ENCODE data around the gene SCAF4. TPM values are rescaled to one million over a fixed set of nuclear protein-coding genes. Genes with fewer than 3 reads are reported as not detected.

Gene SCAF4
- total and polyA plus RNA-seq, 2 of the 8 experiments (the other 6 are each of a cell fraction or from before 2014, with no cell fraction given) = 28.9 to 55.1 TPM

- peaks cover 0 to 3% (median 2%) of the 10 kb centered on the region in 4 experiments; a peak in 3 of 7 replicates for H3K4me1 ChIP-seq (replicated peaks in 1 of 4; ENCODE audit: control insufficient read depth in 3 of 4, insufficient read depth in 4 of 4, low read length in 3 of 4)
- no peak overlapping the region; a peak in 1 of 7 replicates for H3K9ac ChIP-seq (replicated peaks in 1 of 4; ENCODE audit: extremely low read depth in 1 of 4, low read depth in 3 of 4, low read length in 3 of 4)
- POLR2A ChIA-PET (ENCODE audit: partially characterized antibody) = interaction anchor here (0.7 to 1.4 kb wide), 7 partner anchors 11 to 335 kb away, joined by 3 to 8 read pairs (median 3); no protein-coding TSS in a partner anchor
- no peaks in the 10 kb centered on the region for H3K27me3 ChIP-seq (replicated peaks in 1 of 4; ENCODE audit: control insufficient read depth in 3 of 4, extremely low read depth in 1 of 4, insufficient read depth in 3 of 4, low read length in 3 of 4)
- no peaks in the 10 kb centered on the region for H3K79me2 ChIP-seq (ENCODE audit: control insufficient read depth in 1 of 2, insufficient read depth in 2 of 2, low read length in 2 of 2)
- no peak overlapping the region for H2AFZ ChIP-seq (ENCODE audit: low read length)
- no peak overlapping the region for H2BK5ac ChIP-seq (ENCODE audit: low read depth, low read length)
- no peak overlapping the region for H2BK15ac ChIP-seq (ENCODE audit: low read length)
- no peak overlapping the region for H3K14ac ChIP-seq (ENCODE audit: insufficient read length)
- H2BK12ac ChIP-seq (ENCODE audit: low read depth, low read length) = no peak overlapping the region
- H3K36me3 ChIP-seq (ENCODE audit: control insufficient read depth in 2 of 4, insufficient read depth in 4 of 4, low read length in 3 of 4) = peaks cover 0 to 46% (median 11%) of the 10 kb centered on the region in 4 experiments; a peak in 4 of 8 replicates
- WGBS, 2 experiments (ENCODE audit: extremely low coverage in 1 of 2, insufficient coverage in 1 of 2, insufficient read length in 1 of 2, insufficient replicate concordance in 2 of 2, low coverage in 1 of 2, low lambda C conversion rate in 2 of 2, missing lambda C conversion rate in 1 of 2) = 88% methylated on average over 12 of the region's 12 CpGs; no CpG with 5 or more reads in 1 of the 2 experiments
- H3K27ac ChIP-seq (ENCODE audit: low read depth, low read length) = no peak overlapping the region
- CTCF ChIA-PET (ENCODE audit: partially characterized antibody) = interaction anchor here (0.7 to 1.3 kb wide), 2 partner anchors 48 to 91 kb away, joined by 3 read pairs; no protein-coding TSS in a partner anchor
- H3K23ac ChIP-seq (ENCODE audit: insufficient read length) = no peak overlapping the region
- H2BK120ac ChIP-seq (replicated peaks; ENCODE audit: low read depth, low read length) = no peak overlapping the region
- H3K4me2 ChIP-seq (ENCODE audit: insufficient read depth in 1 of 2, low read depth in 2 of 2, low read length in 2 of 2) = no peak overlapping the region
- H3K9me3 ChIP-seq (ENCODE audit: insufficient read depth in 2 of 2, low read depth in 1 of 2, low read length in 1 of 2) = no peaks in the 10 kb centered on the region
- no peaks in the 10 kb centered on the region for H3K79me1 ChIP-seq (ENCODE audit: low read depth, low read length)
- no peaks in the 10 kb centered on the region for H3K23me2 ChIP-seq (ENCODE audit: low read depth, low read length)
- FAIRE-seq = no peak
- no peak overlapping the region for H3K18ac ChIP-seq (ENCODE audit: extremely low read depth, low read length)
- no peak overlapping the region for H4K5ac ChIP-seq (ENCODE audit: insufficient read length, low read depth, low read length)
- no peak overlapping the region for H2BK20ac ChIP-seq (ENCODE audit: low read length)
- no peak overlapping the region for H2AK5ac ChIP-seq (ENCODE audit: low read depth, low read length)
- no peak overlapping the region for H4K91ac ChIP-seq (replicated peaks; ENCODE audit: insufficient read length, low read length)
- no peak overlapping the region for H3K56ac ChIP-seq (replicated peaks; ENCODE audit: insufficient read length, low read depth, low read length)
- no peak overlapping the region for H3K4me3 ChIP-seq (ENCODE audit: extremely low read depth in 1 of 4, insufficient read depth in 2 of 4, low read depth in 3 of 4, low read length in 4 of 4)
- peaks cover 0 to 3% of the 10 kb centered on the region in 2 experiments for H4K20me1 ChIP-seq (replicated peaks in 1 of 2; ENCODE audit: control insufficient read depth in 1 of 2, insufficient read depth in 2 of 2, low read length in 2 of 2)
- no peak overlapping the region for H4K8ac ChIP-seq (ENCODE audit: extremely low read depth, insufficient read depth, low read length)
- H3K4ac ChIP-seq (replicated peaks; ENCODE audit: insufficient read length, low read depth, low read length) = no peak overlapping the region
- DNase-seq (ENCODE audit: low read depth in 1 of 2, low spot score in 2 of 2) = no peak
- TF ChIP-seq CHD1 (IDR thresholded peaks at IDR 0.05; ENCODE audit: low read depth, low read length) = no peak
- TF ChIP-seq BACH1 (IDR thresholded peaks at IDR 0.05; ENCODE audit: low read length) = no peak
- no peak for TF ChIP-seq SRF (IDR thresholded peaks at IDR 0.05; ENCODE audit: low read depth, low read length)
- no peak for TF ChIP-seq RNF2 (IDR thresholded peaks at IDR 0.05; ENCODE audit: borderline replicate concordance, low read depth, low read length, missing control alignments, poor library complexity, severe bottlenecking)
- TF ChIP-seq TEAD4 (IDR thresholded peaks at IDR 0.05; ENCODE audit: low read depth, low read length) = no peak
- no peak; the same call in 1 of the 2 replicates for TF ChIP-seq POLR2AphosphoS5 (IDR thresholded peaks at IDR 0.05; ENCODE audit: low read depth, low read length)
- TF ChIP-seq EZH2 (IDR thresholded peaks at IDR 0.05; ENCODE audit: low read depth, low read length, severe bottlenecking) = no peak
- no peak for TF ChIP-seq KDM1A (IDR thresholded peaks at IDR 0.05; ENCODE audit: borderline replicate concordance, low read length)
- TF ChIP-seq KDM4A (IDR thresholded peaks at IDR 0.05; ENCODE audit: low read depth, low read length, severe bottlenecking) = no peak
- no peak for TF ChIP-seq CHD2 (IDR thresholded peaks at IDR 0.05; ENCODE audit: low read length)
- no peak for TF ChIP-seq BCL11A (IDR thresholded peaks at IDR 0.05; ENCODE audit: low read depth in 2 of 2, low read length in 2 of 2)
- no peak for TF ChIP-seq BRCA1 (IDR thresholded peaks at IDR 0.05; ENCODE audit: low read depth, low read length)
- no peak for TF ChIP-seq FOSL1 (IDR thresholded peaks at IDR 0.05; ENCODE audit: insufficient read depth, low read depth, low read length)
- TF ChIP-seq KDM5A (IDR thresholded peaks at IDR 0.05; ENCODE audit: low read length) = no peak
Observed at GRCh38 chr21:31671146-31671716, 60.7 kb downstream of the SCAF4 start.
